ENCODE measurements around the gene PARG.
"Not testable (repeated sequence)": the region's sequence is repeated elsewhere in the genome, so short reads cannot be mapped to it uniquely, and the experiment has no call there.

GRCh38 chr10:49953122-49953521 lies 11.3 kb upstream of the PARG start:
- not testable (repeated sequence) for TF ChIP-seq EP300 (IDR thresholded peaks at IDR 0.05; ENCODE audit: borderline replicate concordance in 1 of 2, low read depth in 1 of 2, low read length in 1 of 2); SMC3 (IDR thresholded peaks at IDR 0.05; ENCODE audit: low read depth, low read length); FOXM1 (IDR thresholded peaks at IDR 0.05; ENCODE audit: low read depth); SIN3A (IDR thresholded peaks at IDR 0.05; ENCODE audit: borderline replicate concordance, low read depth, low read length); MAX (IDR thresholded peaks at IDR 0.05; ENCODE audit: low read depth); JUND (IDR thresholded peaks at IDR 0.05); REST (IDR thresholded peaks at IDR 0.05; ENCODE audit: low read depth, low read length); ZBTB33 (IDR thresholded peaks at IDR 0.05; ENCODE audit: borderline replicate concordance, low read depth); FOXJ3 (CRISPR knock-in tag; IDR thresholded peaks at IDR 0.05); POLR2AphosphoS5 (IDR thresholded peaks at IDR 0.05; ENCODE audit: low read depth, low read length)
- TF ChIP-seq CTCF (IDR thresholded peaks at IDR 0.05): 0 out of 2 replicates have a peak, but pooled peaks have one; percentile 16

Data from SK-N-SH (cell line).